Endothelial cell of umbilical vein (primary cell): ENCODE measurements around the gene CBX2. TPM values are rescaled to one million over a fixed set of nuclear protein-coding genes. Genes with fewer than 3 reads are reported as not detected.

ENCODE experiments used
- BruUV-seq: library from RNA; stranded (reverse); fragments of 400-500 nt; replicated peaks from 2 replicates; lab custom pipeline; 2021; lab: Mats Ljungman, UMichigan
- CTCF ChIA-PET: fragments of 300-600, 350-600 bp; sonication (Branson Sonifier 250); formaldehyde crosslinking; loops from one replicate; lab custom pipeline; 2021; ENCODE audit warnings: antibody characterized with exemption, inconsistent platforms; lab: Charles Lee
- POLR2A ChIA-PET: fragments of 300-600, 350-600 bp; sonication (Branson Sonifier 250); formaldehyde crosslinking; loops from one replicate; lab custom pipeline; 2021; ENCODE audit warnings: antibody characterized with exemption, inconsistent platforms; lab: Charles Lee
- DNase-seq: peaks from one replicate; pipeline ENCODE4 v3.0.0-alpha.2; 2011; ENCODE audit warnings: low read depth, low spot score
- FAIRE-seq: peaks from 2 replicates; lab custom pipeline; 2011; peaks lifted over from hg19 to GRCh38; lab: Jason Lieb, UNC
- H2AFZ ChIP-seq: 2 replicates; pipeline ENCODE4 v1.6.0; 2012; ENCODE audit warnings: low read depth, low read length, control low read depth, inconsistent platforms
- H3K27ac ChIP-seq: 2 replicates; pipeline ENCODE4 v1.5.1; 2011; ENCODE audit warnings: low read depth, mild to moderate bottlenecking, control low read depth, low read length, moderate library complexity; ENCODE audit not compliant: insufficient read depth
- H3K27me3 ChIP-seq, 2 experiments: 2 replicates each; pipeline versions ENCODE4 v1.6.0 to v1.6.1; 2011; ENCODE audit warnings: low read length in 2 of 2, mixed read lengths in 1 of 2; ENCODE audit not compliant: control insufficient read depth in 2 of 2, insufficient read depth in 2 of 2
- H3K36me3 ChIP-seq, 2 experiments: 2 replicates in 1 of 2; 3 replicates in 1 of 2; pipeline ENCODE4 v1.5.1; 2011; ENCODE audit warnings: low read length in 2 of 2, mild to moderate bottlenecking in 1 of 2, moderate library complexity in 1 of 2; ENCODE audit not compliant: control insufficient read depth in 2 of 2, insufficient read depth in 2 of 2; ENCODE audit errors: extremely low read depth in 1 of 2
- H3K4me1 ChIP-seq: 3 replicates; pipeline ENCODE4 v1.5.1; 2011; ENCODE audit warnings: mild to moderate bottlenecking, low read length; ENCODE audit not compliant: control insufficient read depth, insufficient read depth; ENCODE audit errors: extremely low read depth
- H3K4me2 ChIP-seq: 2 replicates; pipeline ENCODE4 v1.6.1; 2011; ENCODE audit warnings: low read length, control low read depth, mixed read lengths; ENCODE audit not compliant: insufficient read depth
- H3K4me3 ChIP-seq, 3 experiments: fragments of 200-600 bp in 1 of 3; sonication (generic), shearing (Covaris generic) in 1 of 3; replicated peaks in 1 of 3; 2 replicates each; pipeline ENCODE4 v1.5.1; 2011 to 2016; ENCODE audit warnings: control low read depth in 3 of 3, low read length in 3 of 3, mild to moderate bottlenecking in 2 of 3, inconsistent platforms in 1 of 3, low read depth in 1 of 3, moderate library complexity in 1 of 3; ENCODE audit not compliant: insufficient read depth in 1 of 3
- H3K79me2 ChIP-seq: 2 replicates; pipeline ENCODE4 v1.6.0; 2012; ENCODE audit warnings: low read length, inconsistent platforms; ENCODE audit not compliant: control insufficient read depth, insufficient read depth
- H3K9ac ChIP-seq: replicated peaks from 2 replicates; pipeline ENCODE3; 2011; ENCODE audit warnings: low read length, control low read depth; ENCODE audit not compliant: insufficient read depth; ENCODE audit errors: extremely low read depth
- H3K9me1 ChIP-seq: replicated peaks from 3 replicates; pipeline ENCODE4 v1.6.0; 2011; ENCODE audit warnings: mild to moderate bottlenecking, low read length; ENCODE audit not compliant: control insufficient read depth, insufficient read depth; ENCODE audit errors: extremely low read depth
- H3K9me3 ChIP-seq: replicated peaks from 2 replicates; pipeline ENCODE4 v1.5.1; 2012; ENCODE audit warnings: low read length, inconsistent platforms; ENCODE audit not compliant: control insufficient read depth, insufficient read depth
- H4K20me1 ChIP-seq: replicated peaks from 2 replicates; pipeline ENCODE3; 2011; ENCODE audit warnings: mild to moderate bottlenecking, low read length; ENCODE audit not compliant: control insufficient read depth, insufficient read depth; ENCODE audit errors: extremely low read depth
- CTCF ChIP-seq, 2 donors: IDR thresholded peaks; 1 replicate in 1 of 2; 2 replicates in 1 of 2; pipeline ENCODE4 v1.5.1; 2011; ENCODE audit warnings: low read length in 2 of 2, mild to moderate bottlenecking in 2 of 2, moderate library complexity in 2 of 2, control low read depth in 1 of 2, inconsistent platforms in 1 of 2, low read depth in 1 of 2; ENCODE audit not compliant: insufficient read depth in 1 of 2; ENCODE audit errors: extremely low read depth in 1 of 2
- EZH2 ChIP-seq: IDR thresholded peaks from 2 replicates; pipeline ENCODE4 v1.6.1; 2012; ENCODE audit warnings: borderline replicate concordance, low read depth, mild to moderate bottlenecking, moderate library complexity, low read length, inconsistent platforms; ENCODE audit not compliant: severe bottlenecking
- dilution Hi-C: fragments of 300-500 bp; cut with MboI; formaldehyde crosslinking; loops from one replicate; pipeline ENCODE4 v1.15.0; 2019; ENCODE audit warnings: low sequenced_read_pairs; ENCODE audit not compliant: extremely low pct_ligation_motif_present
- intact Hi-C: fragments of 100-400 bp; cut with micrococcal nuclease; formaldehyde crosslinking; loops from one replicate; pipeline ENCODE4 v1.10.0; 2022
- polyA plus RNA-seq, 4 experiments: library from polyadenylated mRNA; depleted of rRNA in 3 of 4; stranded (reverse) in 3 of 4; unstranded in 1 of 4; fragments of >200 nt; gene quantifications; 2 replicates each; pipeline versions ENCODE4 v1.2.1 to v1.2.3, GENCODE V29; 2011 to 2012; ENCODE audit warnings: missing spikeins in 1 of 4
- total RNA-seq: library from RNA; stranded (reverse); gene quantifications from 2 replicates; pipeline ENCODE4 v1.2.3, GENCODE V29; 2021

The CBX2 gene
- total and polyA plus RNA-seq, 2 donors (not counting 3 experiments of a cell fraction or from before 2014, with no cell fraction given), result 10.5 to 20.0 TPM

- no peaks in the 10 kb centered on the region for H3K79me2 ChIP-seq
Measured at GRCh38 chr17:79742589-79742918, 35.4 kb upstream of the CBX2 start.

More at GRCh38 chr17:79742589-79742918, 35.4 kb upstream of the CBX2 start:
- Histone ChIP-seq H3K27me3 (peaks cover 20 to 35% of the 10 kb centered on the region in 2 experiments), H2AFZ (no peak overlapping the region), H3K4me1 (no peaks in the 10 kb centered on the region), H3K36me3 (no peaks in the 10 kb centered on the region), H3K9ac (no peak overlapping the region), H3K9me1 (no peaks in the 10 kb centered on the region), H3K4me3 (no peak overlapping the region), H4K20me1 (no peaks in the 10 kb centered on the region), H3K4me2 (no peak overlapping the region), H3K9me3 (no peaks in the 10 kb centered on the region), H3K27ac (no peak overlapping the region)
- intact Hi-C loops (loop anchor here (1.0 to 10.0 kb wide), 3 partner anchors 93 to 249 kb away; no protein-coding TSS in a partner anchor), dilution Hi-C loops (no loop called here)
- TF ChIP-seq EZH2, result peak; percentile 20
- no peak for TF ChIP-seq CTCF (IDR thresholded peaks at IDR 0.05; ENCODE audit: extremely low read depth in 1 of 2, insufficient read depth in 1 of 2, low read depth in 1 of 2, low read length in 2 of 2)
- CTCF ChIA-PET, result interaction anchor here (0.7 to 3.2 kb wide), 24 partner anchors 9 to 285 kb away, joined by 3 to 21 read pairs (median 5); partner anchors contain the start of genes CBX2 and CBX4
- DNase-seq, result no peak
- no peak for FAIRE-seq
- BruUV-seq, result no TSS peak
- POLR2A ChIA-PET, result no interaction called here
